Stimulated activated naive CD4-positive, alpha-beta T cell (primary cell): ENCODE measurements around the gene PNMA6A.
"Not testable (repeated sequence)": the region's sequence is repeated elsewhere in the genome, so short reads cannot be mapped to it uniquely, and the experiment has no call there.

Experiments used
- DNase-seq, 6 experiments: peaks; one replicate each; lab custom pipeline; 2025; lab: John Stamatoyannopoulos, UW

PNMA6A gene

DNA sequence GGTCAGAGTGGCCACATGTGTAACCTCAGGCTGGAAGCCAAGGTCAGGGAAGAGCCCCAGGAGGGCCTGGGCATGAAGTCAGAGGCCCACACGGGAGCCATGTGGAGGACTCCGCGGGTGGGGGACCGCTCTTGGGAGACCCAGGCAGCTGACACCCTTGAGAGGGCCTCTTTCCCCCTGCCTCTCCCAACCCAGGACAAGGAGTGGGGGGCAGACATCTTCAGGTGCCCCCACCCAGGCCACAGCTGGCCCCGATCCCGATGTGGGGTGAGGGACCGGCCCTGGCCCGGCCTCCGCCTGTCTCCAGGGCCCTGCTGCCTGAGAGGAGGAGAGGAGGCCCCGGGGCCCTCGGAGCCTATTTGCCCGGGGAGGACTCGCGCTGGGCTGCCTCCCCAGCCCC lies 3.1 kb downstream of the PNMA6A start:
- no peak for DNase-seq

DNA sequence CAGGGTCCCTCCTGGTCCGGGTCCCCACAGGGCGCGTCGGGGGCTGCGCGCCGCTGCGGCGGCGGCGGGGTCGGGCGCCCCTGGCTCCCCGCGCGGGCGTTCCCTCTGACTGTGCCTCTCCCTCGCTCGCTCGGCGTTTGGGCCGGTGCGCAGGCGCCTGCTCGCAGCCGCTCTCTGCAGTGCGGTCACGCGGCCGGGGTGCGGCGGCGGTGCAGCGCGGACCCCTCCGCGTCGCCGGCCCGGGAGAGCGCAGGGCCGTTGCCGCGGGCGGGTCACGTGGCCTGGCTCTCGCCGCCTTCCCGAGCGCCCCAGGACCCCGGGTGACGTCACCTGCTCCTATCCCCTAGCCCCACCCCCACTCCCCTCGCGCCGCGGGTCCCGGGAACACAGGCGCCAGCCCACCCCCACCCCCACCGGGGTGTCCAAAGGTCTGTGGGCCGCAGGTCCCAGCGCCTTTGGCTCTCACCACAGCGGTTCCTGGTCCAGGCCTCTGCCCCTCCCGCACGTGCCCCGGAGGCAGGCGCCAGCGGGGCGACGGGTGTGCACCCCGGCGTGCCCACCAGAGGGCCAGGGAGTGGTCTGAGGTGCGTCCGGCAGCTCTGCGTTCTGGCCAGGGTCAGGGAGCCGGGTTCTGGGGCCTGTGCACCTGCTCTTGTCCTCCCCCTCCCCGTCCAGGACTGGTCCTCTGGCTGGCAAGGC lies 5.3 kb downstream of the PNMA6A start:
- not testable (repeated sequence) for DNase-seq

GRCh38 chrX:153083238-153083923 lies 11.1 kb downstream of the PNMA6A start:
- DNase-seq, result not testable (repeated sequence)

- DNase-seq, result no peak
Measured at GRCh38 chrX:153102418-153102817, 30.2 kb downstream of the PNMA6A start.

DNA sequence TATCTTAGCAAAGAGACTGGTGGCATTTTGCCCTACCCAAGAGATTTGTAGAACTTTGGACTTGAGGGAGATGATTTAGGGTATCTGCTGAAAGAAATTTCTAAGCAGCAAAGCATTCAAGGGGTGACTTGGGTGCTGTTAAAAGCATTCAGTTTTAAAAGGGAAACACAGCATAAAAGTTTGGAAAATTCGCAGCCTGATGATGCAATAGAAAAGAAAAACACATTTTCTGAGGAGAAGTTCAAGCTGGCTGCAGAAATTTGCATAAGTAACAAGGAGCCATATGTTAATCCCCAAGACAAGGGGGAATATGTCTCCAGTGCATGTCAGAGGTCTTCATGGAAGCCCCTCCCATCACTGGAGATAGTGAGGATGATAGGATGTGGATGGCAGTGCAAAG lies 32.7 kb downstream of the PNMA6A start:
- DNase-seq, result not testable (repeated sequence)

DNA sequence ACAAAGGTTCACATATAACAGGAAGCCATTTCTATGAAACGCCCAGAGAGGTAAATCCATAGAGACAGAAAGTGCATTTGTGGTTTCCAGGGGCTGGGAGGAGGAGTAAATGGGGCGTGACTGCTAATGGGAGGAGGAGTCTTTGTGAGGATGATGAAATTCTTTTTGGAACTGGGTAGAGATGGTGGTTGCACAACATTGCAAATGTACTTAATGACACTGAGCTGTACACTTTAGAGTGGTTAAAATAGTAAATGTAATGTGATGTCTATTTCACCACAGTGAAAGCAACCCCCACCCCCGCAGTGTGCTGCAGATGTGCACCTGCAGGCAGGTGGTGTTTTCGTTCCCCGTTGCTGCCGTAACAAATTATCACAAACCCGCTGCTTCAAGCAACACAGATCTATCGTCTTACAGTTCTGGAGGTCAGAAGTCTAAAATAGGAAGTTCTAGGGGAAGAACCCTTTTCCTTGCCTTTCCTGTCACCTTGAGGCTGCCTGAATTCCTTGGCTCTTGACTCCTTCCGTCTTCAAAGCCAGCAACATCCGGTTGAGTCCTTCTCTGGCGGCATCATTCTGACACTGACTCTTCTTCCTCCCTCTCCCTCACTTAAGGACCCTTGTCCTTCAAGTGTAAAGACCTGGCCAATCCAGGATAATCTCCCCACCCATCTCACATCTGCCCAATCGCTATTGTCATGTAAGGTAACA lies 34.0 kb downstream of the PNMA6A start:
- DNase-seq, result not testable (repeated sequence)

GRCh38 chrX:153110735-153111134 lies 38.5 kb downstream of the PNMA6A start:
- not testable (repeated sequence) for DNase-seq

GRCh38 chrX:153113851-153114250 lies 41.6 kb downstream of the PNMA6A start:
- not testable (repeated sequence) for DNase-seq

- not testable (repeated sequence) for DNase-seq
Measured at GRCh38 chrX:153117754-153118153, 45.5 kb downstream of the PNMA6A start.

DNA sequence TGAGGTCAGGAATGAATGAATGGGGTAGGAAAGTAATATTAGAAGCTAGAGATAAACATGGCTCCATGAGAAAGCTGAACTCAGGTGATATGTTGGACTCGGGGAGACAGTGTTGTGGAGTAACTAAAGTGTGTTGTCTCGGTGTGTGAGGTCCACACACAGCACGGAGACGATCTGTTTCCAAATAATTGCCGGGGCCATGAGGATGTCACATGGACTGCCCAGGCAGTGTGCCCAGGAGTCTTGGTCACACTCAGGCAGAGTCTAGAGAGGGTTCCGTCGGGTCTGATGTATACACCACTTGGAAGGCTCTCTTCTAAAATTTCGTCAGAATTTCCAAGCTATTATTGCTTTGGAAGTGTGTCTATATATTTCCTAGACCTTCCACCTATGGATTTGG lies 48.0 kb downstream of the PNMA6A start:
- not testable (repeated sequence) for DNase-seq

DNA sequence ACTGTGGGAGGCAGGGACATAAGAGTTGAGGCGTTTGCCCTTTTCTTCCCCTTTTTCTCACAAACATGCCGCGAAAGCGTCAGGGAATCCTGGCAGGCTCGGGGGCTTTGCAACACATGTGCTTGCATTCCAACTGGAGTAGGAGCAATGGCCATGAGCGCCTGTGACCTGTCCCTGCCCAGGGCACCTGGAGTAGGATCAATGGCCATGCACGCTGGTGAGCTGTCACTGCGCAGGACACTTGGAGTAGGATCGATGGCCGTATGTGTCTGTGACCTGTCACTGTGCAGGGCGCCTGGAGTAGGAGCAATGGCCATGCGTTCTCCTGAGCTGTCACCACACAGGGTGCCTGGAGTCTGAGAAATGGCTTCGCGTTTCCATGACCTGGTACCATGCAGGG lies 51.2 kb downstream of the PNMA6A start:
- DNase-seq, result not testable (repeated sequence)
